ENCODE measurements around the gene SLC7A6.

The SLC7A6 gene

DNA sequence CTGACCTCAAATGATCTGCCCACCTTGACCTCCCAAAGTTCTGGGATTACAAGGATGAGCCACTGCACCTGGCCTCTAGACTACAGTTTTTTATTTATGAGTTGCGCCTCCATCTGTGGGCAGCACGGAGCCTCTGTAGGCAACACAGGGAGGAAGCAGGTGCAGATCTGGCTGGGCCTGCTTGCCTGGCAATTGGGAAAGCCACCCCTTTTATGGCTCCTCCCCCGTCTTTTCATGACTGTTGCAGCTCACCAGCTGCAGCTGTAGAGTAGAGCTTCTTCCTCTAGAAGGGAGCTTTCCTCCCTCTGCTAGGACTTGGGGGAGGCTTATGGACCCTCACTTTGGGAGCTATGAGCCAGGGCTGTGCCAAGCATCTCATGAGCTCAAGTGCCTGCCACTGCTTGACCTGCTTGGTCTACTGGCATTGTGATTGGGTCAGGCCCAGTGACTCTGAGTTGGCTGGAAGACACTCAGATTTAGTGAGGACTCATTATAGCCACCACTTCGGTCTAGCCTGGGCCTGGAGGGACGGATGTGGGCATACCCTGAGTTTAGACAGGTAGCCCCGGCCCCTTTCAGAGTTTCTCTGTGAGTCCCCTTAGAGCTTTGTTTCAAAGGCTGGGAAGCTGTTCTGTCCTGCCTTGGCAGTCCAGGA lies 6.9 kb upstream of the SLC7A6 start:
- DNase-seq (ENCODE audit: low spot score) = no peak

DNA sequence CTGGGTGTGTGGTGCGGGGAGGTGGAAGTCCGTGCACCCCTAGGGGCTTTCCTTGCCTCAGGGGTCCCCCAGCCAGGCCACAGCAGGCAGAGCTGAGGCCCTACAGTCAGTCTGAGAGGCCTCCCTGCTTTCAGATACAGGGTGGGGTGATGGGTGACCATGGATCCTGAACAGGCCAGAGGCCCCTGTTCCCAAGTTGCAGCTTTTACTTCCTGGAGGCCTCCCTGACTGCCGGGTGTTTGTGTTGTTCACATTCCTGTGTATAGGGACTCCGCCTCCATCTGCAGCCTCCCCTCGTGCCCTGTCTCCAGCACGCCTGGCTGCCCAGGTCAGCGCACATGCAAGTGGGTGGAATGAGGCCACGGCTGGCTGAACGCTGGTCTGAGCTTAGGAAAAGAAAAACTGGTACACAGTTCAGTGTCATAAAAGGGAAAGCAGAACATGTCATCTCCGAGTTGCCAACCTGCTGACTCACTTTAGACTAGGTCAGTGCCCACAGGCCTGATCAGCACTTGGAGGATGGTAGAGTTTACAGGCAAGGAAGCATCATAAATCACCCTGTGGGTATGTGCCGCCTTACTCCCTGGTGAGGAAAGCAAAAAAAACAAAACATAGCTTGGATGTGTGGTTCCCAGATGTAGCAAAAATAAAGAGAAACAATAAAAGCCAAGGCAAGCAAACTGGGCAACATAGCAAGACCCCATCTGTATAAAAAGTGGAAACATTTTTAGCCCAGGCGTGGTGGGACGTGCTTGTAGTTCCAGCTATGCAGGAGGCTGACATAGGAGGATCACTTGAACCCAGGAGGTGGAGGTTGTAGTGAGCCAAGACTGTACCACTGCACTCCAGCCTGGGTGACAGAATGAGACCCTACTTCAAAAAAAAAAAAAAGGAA lies 6.2 kb upstream of the SLC7A6 start:
- DNase-seq (ENCODE audit: low spot score) = no peak

DNA sequence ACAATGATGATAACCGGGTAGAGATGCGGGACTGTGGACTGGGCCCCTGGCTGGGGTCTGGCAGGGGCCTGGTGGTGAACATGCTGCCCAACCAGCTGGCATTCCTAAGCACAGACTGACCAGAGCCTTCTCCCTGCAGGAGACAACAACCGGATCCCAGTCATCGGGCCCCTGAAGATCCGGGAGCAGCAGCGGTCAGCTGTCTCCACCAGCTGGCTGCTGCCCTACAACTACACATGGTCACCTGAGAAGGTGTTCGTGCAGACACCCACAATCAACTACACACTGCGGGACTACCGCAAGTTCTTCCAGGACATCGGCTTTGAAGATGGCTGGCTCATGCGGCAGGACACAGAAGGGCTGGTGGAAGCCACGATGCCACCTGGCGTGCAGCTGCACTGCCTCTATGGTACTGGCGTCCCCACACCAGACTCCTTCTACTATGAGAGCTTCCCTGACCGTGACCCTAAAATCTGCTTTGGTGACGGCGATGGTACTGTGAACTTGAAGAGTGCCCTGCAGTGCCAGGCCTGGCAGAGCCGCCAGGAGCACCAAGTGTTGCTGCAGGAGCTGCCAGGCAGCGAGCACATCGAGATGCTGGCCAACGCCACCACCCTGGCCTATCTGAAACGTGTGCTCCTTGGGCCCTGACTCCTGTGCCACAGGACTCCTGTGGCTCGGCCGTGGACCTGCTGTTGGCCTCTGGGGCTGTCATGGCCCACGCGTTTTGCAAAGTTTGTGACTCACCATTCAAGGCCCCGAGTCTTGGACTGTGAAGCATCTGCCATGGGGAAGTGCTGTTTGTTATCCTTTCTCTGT lies 5.1 kb upstream of the SLC7A6 start:
- no peak for DNase-seq (ENCODE audit: low spot score)

DNA sequence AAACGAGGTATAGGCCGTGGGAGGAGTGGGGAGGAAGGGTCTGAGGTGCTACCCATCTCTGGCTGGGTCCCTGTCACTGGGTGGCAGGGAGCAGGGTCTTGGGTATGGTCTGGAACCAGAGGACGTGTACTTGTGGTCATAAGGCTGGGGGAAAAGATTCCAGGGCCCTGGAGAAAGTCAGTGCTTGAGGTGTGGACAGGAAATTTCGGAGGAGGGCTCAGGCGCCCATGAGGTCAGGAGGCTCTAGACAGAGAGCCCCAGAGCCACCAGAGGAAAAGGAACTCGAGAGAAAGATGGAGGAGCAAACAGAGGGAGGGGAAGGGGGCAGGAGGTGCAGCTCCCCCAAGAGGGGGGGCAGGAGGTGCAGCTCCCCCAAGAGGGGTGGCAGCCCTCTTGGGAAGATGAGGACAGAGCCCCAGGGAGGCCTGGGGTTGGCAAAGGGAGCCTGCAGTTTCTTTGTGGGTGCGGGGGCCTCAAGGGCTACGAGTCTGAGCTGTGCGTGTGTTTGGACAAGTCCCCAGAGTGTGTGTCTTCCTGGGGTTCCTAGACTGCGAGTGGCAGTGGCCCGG lies 683 bp upstream of the SLC7A6 start:
- no peak for DNase-seq (ENCODE audit: low spot score)

DNA sequence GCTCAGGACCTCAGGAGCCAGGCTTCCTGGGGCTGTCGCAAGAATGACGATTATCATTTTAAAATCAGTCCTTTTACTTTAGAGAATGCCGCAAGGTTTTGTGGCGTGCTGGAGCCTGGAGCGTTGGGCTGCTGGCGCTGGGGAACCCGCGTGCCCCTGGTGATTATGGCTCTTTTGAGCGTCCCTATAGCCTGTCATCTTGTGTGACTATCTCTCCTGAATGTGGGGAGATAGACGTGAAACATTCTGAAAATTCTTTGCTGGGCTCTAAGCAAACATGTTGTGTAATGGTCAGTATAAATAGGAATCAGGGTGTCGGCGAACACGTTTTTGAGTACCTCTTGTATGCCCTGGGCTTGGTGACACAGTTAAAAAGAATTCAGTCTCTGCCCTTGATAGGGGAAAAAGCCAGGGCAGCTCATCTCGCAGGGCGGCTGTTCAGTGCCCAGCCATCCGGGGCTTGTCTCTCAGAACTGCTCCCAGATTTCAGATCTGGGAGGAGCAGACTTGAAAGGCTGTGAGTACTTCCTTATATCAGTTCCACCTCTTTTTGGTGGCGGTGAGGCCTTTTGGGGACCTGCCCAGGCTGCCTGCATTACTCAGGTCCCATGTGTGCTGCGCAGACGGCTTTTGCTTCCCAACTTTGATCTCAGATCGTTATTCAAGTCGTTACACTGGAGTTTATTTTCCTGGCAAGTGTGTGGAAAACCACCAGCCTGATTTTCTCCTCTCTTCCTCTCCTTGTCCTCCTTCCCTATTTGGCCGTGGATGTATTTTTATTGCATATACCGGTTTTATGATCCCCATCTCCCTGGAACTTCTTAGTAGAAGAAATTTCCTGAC lies 973 bp downstream of the SLC7A6 start:
- peak; percentile 85 for DNase-seq (ENCODE audit: low spot score)

DNA sequence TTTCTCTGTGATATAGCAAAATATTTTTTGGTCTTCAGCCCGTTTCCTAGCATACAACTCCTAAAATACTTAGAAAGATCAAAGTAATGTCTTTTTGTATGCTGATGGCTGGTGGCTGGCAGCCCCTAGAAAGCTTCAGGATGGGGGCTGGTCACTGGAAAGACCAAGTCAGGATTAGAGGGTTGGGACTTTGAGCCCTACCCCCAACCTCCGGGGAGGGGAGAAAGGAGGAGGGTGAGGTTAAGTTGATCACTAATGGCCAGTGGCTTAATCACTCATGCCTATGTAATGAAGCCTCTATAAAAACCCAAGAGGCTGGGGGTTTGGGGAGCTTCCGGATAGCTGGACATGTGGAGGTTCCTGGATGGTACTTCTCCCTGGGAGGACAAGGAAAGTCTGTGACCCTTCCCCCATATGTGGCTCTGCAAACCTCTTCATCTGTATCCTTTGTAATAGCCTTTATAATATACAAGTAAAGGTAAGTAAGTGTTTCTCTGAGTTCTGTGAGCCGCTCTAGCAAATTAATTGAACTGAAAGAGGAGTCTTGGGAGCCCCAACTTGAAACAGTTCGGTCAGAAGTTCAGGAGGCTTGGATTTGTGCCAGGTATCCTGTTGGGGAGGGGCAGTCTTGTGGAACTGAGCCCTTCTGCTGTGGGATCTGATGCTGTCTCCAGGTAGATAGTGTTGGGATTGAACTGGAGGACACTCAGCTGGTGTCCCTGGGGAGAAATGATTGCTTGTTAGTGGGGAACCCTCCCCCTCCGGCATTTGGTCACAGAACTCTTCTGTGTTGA lies 3.5 kb downstream of the SLC7A6 start:
- DNase-seq (ENCODE audit: low spot score) = no peak

DNA sequence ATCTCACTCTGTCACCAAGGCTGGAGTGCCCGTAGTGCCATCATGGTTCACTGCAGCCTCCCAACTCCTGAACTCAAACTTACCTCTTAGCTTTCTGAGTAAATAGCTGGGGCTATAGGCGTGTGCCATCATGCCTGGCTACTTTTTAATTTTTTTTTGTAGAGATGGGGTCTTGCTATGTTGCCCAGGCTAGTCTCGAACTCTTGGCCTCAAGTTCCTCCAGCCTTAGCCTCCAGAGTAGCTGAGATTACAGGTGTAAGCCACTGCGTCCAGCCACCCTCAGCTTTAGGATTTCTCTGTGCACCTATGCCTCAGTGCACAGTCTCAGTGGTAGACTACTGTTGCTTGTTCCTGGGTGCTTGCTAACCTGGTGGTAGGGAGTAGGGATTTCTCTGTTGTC lies 5.5 kb downstream of the SLC7A6 start:
- no peak for DNase-seq (ENCODE audit: low spot score)

DNA sequence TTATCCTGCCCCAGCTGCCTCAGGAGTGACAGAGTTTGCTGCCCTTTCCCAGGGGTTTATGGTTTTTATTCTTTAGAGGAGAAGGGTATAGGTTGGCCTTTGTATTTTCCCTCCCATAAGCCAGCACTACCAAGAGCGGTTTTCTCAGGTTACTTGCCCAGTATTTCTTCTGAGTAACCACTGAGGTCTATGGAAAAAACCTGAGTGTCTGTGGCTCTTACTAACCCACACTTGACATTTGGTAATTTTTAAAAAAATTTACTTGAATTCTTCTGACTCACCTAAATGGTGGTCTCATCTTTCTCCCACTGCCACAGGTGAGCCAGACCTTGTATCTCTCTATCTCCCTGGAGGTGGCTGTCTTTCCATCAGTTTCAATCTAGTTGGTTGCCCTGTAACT lies 6.0 kb downstream of the SLC7A6 start:
- no peak for DNase-seq (ENCODE audit: low spot score)

DNA sequence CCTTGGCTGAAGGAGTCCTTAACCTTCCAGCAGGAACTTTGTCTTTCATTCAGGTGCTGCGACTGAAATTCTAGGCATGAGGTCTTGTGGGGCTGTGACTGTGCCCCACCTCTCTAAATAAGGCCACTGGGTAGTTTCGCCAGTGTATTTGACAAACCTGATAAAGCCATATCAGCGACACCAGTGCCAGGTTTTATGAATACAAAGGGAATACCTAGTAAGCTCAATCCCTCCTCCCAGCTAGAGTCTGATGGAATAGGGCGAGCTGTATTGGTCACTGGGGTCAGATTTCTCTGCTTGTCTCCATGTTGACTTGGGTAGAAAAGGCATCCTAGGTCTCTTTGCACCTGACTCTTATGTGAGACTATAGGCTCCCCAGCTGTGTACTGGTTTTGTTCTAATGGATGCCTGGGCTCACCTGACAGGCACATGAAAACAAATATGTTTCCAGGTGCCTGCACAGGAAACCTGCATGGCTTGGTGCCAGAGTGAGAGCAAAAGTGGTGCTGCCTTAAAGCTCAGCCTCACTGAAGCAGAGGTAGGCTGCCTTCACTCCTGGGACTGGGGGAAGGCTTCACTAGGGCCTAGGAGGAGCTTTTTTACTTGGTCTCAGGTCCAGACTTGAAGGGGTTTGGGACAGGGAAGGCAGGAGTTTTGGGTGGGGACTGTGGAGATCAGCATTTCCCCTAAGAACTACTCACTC lies 8.3 kb downstream of the SLC7A6 start:
- no peak for DNase-seq (ENCODE audit: low spot score)

DNA sequence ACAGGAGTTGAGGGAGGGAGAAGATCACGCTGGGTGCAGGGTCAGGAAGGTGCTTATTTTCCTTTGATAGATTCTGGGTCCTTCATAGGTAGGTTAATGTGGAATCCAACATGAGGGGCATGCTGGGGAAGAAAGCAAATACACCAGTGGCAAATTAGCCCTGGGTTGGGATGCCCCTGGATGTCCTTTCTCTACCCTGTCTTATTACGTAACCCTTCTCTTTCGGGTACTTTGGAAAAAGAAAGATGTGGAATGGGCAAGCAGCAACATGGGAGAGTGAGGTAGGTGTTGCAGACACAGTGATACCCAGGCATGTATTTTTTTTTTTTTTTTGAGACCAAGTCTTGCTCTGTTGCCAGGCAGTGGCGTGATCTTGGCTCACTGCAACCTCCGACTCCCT lies 9.1 kb downstream of the SLC7A6 start:
- no peak for DNase-seq (ENCODE audit: low spot score)

DNA sequence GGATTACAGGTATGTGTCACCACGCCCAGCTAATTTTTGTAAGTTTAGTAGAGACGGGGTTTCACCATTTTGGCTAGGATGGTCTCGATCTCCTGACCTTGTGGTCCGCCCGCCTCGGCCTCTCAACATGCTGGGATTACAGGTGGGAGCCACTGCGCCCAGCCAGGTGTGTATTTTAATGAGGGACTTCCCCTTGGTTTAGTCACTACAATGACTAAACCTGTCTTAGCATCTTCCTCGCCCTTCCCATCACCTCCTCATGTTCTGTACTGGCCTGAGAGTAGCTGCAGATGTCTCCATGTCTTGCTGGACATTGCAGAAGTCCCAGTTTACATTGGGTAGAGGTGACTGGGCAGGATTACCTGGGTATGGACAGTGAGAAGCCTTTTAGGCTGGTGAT lies 9.6 kb downstream of the SLC7A6 start:
- no peak for DNase-seq (ENCODE audit: low spot score)

DNA sequence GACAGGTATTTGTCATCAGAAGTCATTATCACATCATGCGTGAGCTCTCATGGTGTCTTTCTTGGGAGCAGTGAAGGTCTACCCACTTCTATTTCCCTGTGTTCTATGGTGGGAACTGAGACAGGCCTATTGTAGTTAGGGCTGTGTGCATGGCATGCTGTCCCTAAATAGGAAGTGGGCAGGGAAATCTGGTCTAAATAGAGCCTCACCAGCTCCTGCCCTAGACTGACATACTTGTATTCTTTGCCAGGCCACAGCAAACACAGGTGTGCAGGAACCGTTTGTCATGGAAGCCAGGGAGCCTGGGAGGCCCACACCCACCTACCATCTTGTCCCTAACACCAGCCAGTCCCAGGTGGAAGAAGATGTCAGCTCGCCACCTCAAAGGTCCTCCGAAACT lies 10.1 kb downstream of the SLC7A6 start:
- DNase-seq (ENCODE audit: low spot score) = no peak

DNA sequence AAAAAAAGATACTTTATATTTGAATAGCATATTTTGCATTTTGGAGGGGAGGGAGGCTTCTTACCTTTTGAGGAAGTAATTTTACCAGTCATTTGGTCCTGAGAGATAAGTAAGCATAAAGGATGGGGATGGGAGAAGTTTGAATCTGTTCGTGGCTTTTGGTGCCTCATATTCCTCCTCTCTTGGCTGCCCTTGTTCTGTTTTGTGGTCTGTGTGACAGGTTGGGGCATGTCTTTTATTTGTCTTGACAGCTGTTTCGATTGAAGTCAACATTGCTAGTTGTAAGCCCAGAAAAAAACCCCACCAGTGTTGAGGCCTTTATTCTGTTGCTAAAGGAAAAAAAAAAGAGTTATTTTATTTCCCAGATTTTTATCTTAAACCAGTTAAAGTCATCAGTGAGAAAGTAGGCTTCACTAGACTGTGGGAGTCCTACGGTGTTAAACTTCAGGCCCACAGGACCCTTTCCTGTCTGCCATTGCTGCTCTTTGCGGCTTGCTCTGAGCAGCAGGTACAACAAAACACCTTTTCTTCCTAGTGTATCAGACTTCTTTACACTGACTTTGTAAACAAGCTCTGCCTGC lies 11.4 kb downstream of the SLC7A6 start:
- DNase-seq (ENCODE audit: low spot score) = no peak

DNA sequence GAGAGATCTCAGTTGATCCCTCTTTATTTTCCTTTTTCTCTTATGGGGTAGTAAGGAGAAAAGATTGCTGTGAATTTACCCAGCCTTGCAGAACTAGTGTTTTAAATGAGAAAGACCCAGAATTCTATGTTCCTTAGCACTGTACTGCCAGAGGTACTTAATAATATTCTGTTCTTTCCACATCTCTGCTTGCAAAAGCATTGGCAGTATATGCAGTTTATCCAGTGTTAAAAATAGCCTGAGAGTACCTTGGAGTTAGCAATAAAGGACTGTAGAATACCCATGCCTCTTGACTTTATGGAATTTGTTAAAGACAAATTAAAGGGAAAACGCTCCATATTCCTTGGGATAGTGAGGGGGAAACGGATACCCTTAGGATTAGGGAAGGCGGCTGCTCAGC lies 11.9 kb downstream of the SLC7A6 start:
- no peak for DNase-seq (ENCODE audit: low spot score)

DNA sequence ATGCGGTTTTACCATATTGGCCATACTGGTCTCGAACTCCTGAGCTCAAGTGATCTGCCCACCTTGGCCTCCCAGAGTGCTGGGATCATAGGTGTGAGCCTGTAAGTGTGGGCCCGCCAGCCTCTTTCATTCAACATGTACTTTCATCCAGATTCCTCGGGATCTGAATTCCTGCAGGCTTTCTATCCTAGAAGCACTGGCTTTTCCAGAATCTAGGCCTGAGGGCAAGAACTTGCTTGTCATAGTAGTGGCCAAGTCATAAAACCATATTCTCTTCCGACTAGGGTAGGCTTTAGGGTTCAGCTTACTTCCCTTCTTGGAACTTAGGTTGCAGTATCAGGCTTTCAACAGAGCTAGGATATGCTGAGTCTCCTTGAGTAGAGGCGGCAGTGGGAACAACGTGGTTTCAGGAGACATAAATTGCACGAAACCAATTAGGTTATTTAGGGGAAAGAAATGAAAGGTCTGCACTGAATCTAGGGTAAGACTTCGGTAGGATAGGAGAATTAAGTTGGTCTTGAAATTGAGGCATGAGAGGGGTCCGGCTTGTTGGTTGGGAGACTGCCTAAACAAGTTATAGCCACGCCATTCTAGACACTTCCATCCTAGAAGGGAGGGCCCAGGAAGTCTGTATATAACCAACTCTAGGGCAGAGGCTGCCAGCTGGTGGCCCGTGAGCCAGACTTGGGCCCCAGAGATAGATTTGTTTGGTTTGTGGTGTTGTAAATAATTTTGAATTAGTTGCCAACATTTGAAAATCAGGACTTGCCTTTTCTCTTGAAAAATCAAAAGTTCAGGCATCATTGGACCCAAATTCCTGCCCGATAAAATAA lies 15.6 kb downstream of the SLC7A6 start:
- no peak for DNase-seq (ENCODE audit: low spot score)

DNA sequence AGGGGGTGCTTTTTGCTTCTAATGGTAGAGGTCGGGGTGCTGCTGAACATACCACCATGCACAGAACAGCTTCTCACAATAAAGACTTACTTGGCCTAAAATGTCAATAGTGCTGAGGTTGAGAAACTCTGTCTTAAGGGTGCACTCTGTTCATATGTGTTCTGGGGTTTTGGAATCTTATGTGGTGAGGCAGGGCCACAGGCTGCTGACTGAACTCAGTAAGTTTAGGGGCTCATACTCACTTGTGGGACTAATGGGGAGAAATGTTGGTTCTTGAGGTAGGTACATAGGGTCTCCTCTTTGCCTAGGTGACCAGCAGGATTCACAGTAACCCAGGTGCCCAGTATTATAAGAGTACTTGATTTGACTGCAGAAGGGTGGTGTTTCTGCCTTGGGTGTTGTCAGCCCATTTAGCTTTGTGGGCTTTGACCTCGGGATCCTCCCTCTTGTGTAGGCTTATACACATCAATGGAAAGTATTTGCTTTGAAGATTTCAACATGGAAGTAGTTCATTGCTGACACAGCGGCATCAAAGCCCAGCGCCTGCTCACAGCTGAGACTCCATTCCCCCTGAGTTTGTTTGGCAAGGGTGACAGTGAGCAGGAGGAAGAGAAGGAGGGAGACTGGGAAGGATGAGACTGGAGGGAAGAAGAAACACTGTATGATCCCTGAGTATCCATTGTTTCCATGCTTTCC lies 17.2 kb downstream of the SLC7A6 start:
- DNase-seq (ENCODE audit: low spot score) = no peak

DNA sequence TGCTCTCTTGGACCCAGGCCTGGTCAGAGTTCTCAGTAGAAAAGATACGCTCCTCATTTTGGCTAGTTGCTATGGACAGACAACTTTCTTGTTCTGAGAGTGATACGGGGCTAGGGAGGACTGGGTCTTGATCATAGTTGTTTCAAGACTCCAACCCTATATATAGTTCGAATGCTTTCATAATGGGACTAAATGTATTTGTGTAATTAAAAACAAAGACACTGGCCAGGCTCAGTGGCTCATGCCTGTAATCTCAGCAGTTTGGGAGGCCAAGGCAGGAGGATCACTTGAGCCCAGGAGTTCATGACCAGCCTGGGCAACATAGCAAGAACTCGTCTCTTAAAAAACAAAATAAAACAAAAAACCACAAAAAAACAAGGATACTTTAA lies 17.7 kb downstream of the SLC7A6 start:
- DNase-seq (ENCODE audit: low spot score) = no peak

DNA sequence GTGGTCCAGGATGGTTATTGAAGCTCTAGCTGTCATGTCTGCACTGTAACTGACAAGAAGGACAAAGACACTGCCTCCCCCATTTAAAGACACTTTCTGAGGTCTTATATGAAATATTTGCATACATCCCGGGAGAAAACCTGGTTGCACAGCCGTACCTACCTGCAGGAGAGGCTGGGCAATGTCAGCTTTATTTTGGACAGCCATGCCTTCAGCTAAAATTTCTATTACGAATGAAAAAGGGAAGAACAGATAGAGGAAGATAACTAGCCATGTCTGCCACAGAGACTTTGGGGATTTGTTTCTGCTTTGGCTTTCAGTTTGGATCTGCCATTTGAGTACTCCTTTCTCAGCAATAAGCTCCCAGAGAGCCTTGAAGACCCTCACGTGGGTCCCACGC lies 19.0 kb downstream of the SLC7A6 start:
- no peak for DNase-seq (ENCODE audit: low spot score)
